Measurements from ENCODE around the gene ASZ1.

Gene ASZ1

GRCh38 chr7:117385363-117386109 is 41.8 kb downstream of the ASZ1 start:
- no peak overlapping the region for H3K4me2 ChIP-seq

DNA sequence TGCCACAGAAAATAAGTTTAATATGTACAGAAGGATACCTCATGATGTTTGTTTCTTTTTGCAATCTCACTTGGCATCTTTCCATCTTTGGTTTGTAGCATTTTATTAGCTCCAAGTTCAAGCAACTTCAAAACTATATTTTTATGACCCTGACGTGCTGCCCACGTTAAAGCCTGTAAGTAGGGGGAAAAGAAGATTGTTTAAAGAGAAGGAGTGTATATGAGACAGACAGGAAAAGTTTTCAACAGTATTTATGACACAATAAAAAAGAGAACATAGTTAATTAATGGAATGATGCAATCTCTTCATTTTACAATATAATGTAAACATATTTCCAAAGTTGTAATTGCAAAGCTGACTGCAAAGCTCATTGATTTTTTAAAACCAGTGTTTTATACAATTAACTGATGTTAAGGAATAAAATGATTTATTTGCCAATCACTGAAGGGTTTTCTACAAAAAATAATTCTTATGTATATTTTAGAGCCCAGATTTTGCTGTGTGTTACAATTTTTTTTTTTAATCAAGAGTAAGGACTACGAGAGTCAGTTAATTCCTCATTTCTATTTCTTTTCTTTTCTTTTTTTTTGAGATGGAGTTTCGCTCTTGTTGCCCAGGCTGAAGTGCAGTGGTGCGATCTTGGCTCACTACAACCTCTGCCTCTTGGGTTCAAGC is 42.5 kb downstream of the ASZ1 start:
- Histone ChIP-seq H3K9me3 (replicated peaks in 1 of 11) (peaks cover 0 to 7% (median 2%) of the 10 kb centered on the region in 11 experiments; a peak in 10 of 22 replicates), H3K4me1 (no peaks in the 10 kb centered on the region), H4K20me1 (no peaks in the 10 kb centered on the region), H3K4me2 (no peak overlapping the region), H3K27me3 (no peaks in the 10 kb centered on the region), H3K27ac (no peak overlapping the region), H3K36me3 (no peaks in the 10 kb centered on the region), H3K4me3 (no peak overlapping the region), H3K9ac (no peak overlapping the region)
- no peak for TF ChIP-seq Cebpa-rat (IDR thresholded peaks at IDR 0.05)

More at GRCh38 chr7:117385363-117386109, 41.8 kb downstream of the ASZ1 start:
- Histone ChIP-seq H4K20me1 (no peaks in the 10 kb centered on the region), H3K36me3 (no peaks in the 10 kb centered on the region), H3K4me1 (no peaks in the 10 kb centered on the region), H3K9me3 (replicated peaks in 1 of 11) (peaks cover 0 to 11% (median 6%) of the 10 kb centered on the region in 11 experiments; a peak in 10 of 22 replicates), H3K9ac (no peak overlapping the region), H3K27ac (no peak overlapping the region), H3K4me3 (no peak overlapping the region), H3K27me3 (no peaks in the 10 kb centered on the region)
- TF ChIP-seq Cebpa-rat (IDR thresholded peaks at IDR 0.05), result no peak

GRCh38 chr7:117383483-117384189 is 43.7 kb downstream of the ASZ1 start:
- Histone ChIP-seq H3K4me2 (no peak overlapping the region), H3K9ac (no peak overlapping the region)

DNA sequence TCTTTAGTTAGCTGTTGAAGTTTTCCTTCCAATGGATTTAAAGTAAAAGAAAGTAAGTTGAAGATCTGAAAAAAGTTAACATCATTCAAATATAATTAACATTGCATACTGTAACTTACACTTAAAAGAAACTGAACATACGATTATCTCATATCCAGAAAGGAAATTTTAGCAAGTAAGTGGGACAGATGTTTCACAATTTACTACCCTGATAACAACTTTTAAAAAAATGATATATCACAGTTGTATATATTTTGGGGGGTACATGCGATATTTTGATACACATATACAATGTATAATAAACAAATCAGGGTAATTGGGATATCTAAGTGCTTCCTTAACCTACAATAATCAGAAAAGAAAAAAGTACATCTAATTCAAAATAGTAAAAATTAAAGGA is 44.2 kb downstream of the ASZ1 start:
- TF ChIP-seq Cebpa-rat (IDR thresholded peaks at IDR 0.05), result no peak
- no peak overlapping the region for H3K4me3 ChIP-seq
- no peaks in the 10 kb centered on the region for H4K20me1 ChIP-seq
- H3K9me3 ChIP-seq (replicated peaks in 1 of 11), result no peaks in the 10 kb centered on the region
- H3K9ac ChIP-seq, result no peak overlapping the region
- H3K4me1 ChIP-seq, result no peaks in the 10 kb centered on the region
- no peaks in the 10 kb centered on the region for H3K36me3 ChIP-seq
- H3K4me2 ChIP-seq, result no peak overlapping the region
- H3K27me3 ChIP-seq, result no peaks in the 10 kb centered on the region
- H3K27ac ChIP-seq, result no peak overlapping the region

More at GRCh38 chr7:117383483-117384189, 43.7 kb downstream of the ASZ1 start:
- TF ChIP-seq Cebpa-rat (IDR thresholded peaks at IDR 0.05), result no peak
- Histone ChIP-seq H4K20me1 (no peaks in the 10 kb centered on the region), H3K36me3 (no peaks in the 10 kb centered on the region), H3K4me1 (no peaks in the 10 kb centered on the region), H3K4me3 (no peak overlapping the region), H3K27ac (no peak overlapping the region), H3K9me3 (replicated peaks in 1 of 11) (0 out of 22 replicates have a peak, but pooled peaks cover 0 to 2% (median 0%) of the 10 kb centered on the region in 11 experiments), H3K27me3 (no peaks in the 10 kb centered on the region)

GRCh38 chr7:117381362-117381761 is 45.9 kb downstream of the ASZ1 start:
- no peaks in the 10 kb centered on the region for H3K27me3 ChIP-seq
- no peak overlapping the region for H3K4me2 ChIP-seq
- TF ChIP-seq Cebpa-rat (IDR thresholded peaks at IDR 0.05), result no peak
- H3K36me3 ChIP-seq, result no peaks in the 10 kb centered on the region
- H3K4me3 ChIP-seq, result no peak overlapping the region
- no peaks in the 10 kb centered on the region for H3K9me3 ChIP-seq (replicated peaks in 1 of 11)
- H3K4me1 ChIP-seq, result no peaks in the 10 kb centered on the region
- H3K9ac ChIP-seq, result no peak overlapping the region
- no peak overlapping the region for H3K27ac ChIP-seq
- H4K20me1 ChIP-seq, result no peaks in the 10 kb centered on the region

- no peak overlapping the region for H3K4me2 ChIP-seq
- H4K20me1 ChIP-seq, result no peaks in the 10 kb centered on the region
- TF ChIP-seq Cebpa-rat (IDR thresholded peaks at IDR 0.05), result no peak
- H3K4me1 ChIP-seq, result no peaks in the 10 kb centered on the region
- H3K9me3 ChIP-seq (replicated peaks in 1 of 11), result no peaks in the 10 kb centered on the region
- H3K27ac ChIP-seq, result no peak overlapping the region
- H3K4me3 ChIP-seq, result no peak overlapping the region
- no peaks in the 10 kb centered on the region for H3K27me3 ChIP-seq
- H3K36me3 ChIP-seq, result no peaks in the 10 kb centered on the region
- H3K9ac ChIP-seq, result no peak overlapping the region
Measured at GRCh38 chr7:117375380-117375779, 51.9 kb downstream of the ASZ1 start.

DNA sequence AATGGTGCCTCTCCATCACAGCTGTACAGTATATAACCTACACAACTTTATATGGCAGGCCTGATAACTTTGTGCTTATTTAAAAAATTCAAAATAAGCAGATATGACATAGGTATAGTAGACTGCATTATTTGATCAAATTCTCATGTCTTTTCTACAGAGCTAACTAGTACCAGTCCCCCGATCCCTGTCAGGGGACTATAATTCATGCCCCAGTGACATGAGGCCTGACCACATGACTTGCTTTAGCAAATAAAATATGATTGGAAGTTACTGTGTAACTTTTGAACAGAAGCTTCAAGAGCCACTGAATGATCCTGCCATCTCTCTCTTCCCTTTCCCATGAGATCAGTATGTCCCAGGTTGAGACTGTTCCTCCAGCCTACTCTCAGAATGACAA is 55.2 kb downstream of the ASZ1 start:
- Histone ChIP-seq H3K4me1 (no peaks in the 10 kb centered on the region), H3K4me2 (no peak overlapping the region), H3K27me3 (no peaks in the 10 kb centered on the region), H3K36me3 (no peaks in the 10 kb centered on the region), H3K27ac (no peak overlapping the region), H4K20me1 (no peaks in the 10 kb centered on the region), H3K9ac (no peak overlapping the region), H3K9me3 (replicated peaks in 1 of 11) (no peaks in the 10 kb centered on the region), H3K4me3 (no peak overlapping the region)
- no peak for TF ChIP-seq Cebpa-rat (IDR thresholded peaks at IDR 0.05)

DNA sequence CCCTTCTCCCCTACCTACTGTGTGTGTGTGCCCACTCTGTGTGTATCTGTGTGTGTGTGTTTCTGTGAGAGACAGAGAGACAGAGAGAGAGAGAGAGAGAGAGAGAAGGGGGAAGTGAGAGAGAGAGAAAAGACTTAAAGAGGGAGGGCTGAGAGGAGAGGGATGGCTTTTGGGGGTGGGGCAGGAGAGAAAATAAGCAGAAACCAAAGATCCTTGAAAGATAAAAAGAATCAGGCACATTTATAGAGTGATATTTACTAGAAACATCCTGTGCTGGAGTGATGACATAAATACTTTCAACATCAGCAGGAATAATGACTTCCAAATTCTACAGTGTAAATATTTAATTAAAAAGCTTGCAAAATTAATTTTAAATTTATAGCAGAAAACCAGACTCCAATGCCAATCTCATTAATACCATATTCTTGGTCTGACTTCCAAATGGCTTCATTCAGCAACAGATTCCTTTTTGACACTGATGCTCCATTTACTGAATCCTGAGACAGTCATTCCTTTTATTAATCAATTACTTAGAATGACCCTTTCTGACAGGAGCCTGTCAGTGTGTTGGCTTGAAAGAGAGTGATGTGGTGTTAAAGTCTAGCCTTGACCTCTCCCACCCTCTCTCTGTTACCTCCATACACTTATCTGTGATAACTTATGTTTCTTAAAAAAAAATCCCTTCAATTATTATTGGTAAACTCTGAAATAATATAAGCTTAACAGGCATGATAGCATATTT is 62.8 kb downstream of the ASZ1 start:
- Histone ChIP-seq H3K27ac (no peak overlapping the region), H4K20me1 (no peaks in the 10 kb centered on the region), H3K36me3 (no peaks in the 10 kb centered on the region), H3K9ac (no peak overlapping the region), H3K4me1 (no peaks in the 10 kb centered on the region), H3K4me3 (no peak overlapping the region), H3K4me2 (no peak overlapping the region), H3K27me3 (no peaks in the 10 kb centered on the region), H3K9me3 (replicated peaks in 1 of 11) (no peaks in the 10 kb centered on the region)
- no peak for TF ChIP-seq Cebpa-rat (IDR thresholded peaks at IDR 0.05)

DNA sequence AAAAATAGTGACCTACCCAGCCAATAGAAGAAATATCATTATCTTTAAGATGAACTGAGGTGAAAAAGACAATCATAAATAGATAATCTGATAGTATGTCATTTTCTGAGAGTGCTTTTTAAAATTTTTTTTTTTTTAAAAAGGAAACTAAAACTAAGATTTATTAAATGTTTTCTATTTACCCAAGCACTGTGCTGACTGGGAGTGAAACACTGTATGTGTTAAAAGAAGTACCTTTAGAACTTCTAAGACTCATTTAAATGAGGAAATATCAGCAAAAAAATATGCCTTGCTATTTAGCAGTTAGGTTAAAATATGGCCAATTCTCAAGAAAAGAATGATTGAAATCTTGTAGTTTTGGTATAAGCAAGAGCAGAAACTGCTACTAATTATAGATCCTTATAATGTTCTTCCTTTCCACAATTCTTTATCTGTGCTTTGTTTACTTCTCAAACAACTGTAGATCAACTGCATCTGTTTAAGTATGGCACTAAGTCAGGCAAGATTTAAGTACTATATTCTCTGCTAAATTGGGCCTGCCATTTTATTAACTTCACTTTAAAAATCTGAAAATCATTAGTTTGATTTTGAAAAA is 64.9 kb downstream of the ASZ1 start:
- Histone ChIP-seq H3K36me3 (no peaks in the 10 kb centered on the region), H3K27me3 (no peaks in the 10 kb centered on the region), H4K20me1 (no peaks in the 10 kb centered on the region), H3K9ac (no peak overlapping the region), H3K4me2 (no peak overlapping the region), H3K27ac (no peak overlapping the region), H3K9me3 (replicated peaks in 1 of 11) (no peaks in the 10 kb centered on the region), H3K4me1 (no peaks in the 10 kb centered on the region), H3K4me3 (no peak overlapping the region)
- TF ChIP-seq Cebpa-rat (IDR thresholded peaks at IDR 0.05), result no peak
